ENCODE data around the gene ROPN1.
"Not testable (repeated sequence)": the region's sequence is repeated elsewhere in the genome, so short reads cannot be mapped to it uniquely, and the experiment has no call there.

The ROPN1 gene

DNA sequence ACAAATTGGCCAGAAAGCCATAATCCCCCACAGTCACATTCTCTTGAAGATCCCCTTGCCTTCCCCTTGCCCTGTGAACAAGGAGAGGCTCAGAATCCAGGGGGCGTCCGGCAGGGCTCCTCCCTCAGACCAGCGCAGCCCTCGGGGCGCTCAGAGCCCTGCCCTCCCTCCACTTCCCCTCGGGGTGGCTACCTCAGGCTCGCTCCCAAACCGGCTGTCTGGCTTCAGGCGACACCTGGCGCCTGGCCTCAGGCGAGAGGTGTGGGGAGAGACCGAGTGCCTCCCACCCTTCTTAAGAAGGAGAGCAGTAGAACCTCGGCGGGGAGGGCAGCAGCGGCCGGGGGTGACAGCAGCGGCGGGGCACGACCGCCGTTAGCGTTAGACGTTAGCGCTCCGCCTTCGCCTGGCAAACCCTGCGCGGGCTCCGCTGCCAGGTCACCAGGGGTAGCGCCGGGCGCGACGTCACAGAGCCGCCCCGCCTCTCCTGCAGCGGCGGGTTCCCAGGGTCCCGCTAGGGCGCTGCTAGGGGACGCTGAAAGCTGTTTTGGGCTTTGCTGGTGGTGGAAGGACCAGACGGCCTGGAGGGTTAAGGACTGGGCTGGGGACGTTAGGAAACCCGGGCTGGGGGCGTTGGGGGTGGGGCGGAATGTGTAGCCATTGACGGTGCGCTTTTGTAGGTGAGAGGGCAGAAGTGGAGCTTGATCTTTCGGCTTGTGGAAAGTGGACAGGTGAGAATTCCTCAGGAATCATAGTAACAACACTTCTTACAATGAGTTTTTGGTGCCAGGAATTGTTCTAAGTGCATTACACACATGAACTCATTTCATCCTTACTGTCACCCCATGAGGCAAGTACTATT is at the start of gene ROPN1:
Gene ROPN1 (minus strand): TSS at position 395 of the 859 bp plus-strand sequence. CDS start 11,643 bp downstream, outside the sequence.
- in situ Hi-C loops (cut with HindIII; ENCODE audit: low pct_ligation_motif_present, low pct_unique_long_range_greater_than_20kb, low sequenced_read_pairs) = not testable (repeated sequence)

DNA sequence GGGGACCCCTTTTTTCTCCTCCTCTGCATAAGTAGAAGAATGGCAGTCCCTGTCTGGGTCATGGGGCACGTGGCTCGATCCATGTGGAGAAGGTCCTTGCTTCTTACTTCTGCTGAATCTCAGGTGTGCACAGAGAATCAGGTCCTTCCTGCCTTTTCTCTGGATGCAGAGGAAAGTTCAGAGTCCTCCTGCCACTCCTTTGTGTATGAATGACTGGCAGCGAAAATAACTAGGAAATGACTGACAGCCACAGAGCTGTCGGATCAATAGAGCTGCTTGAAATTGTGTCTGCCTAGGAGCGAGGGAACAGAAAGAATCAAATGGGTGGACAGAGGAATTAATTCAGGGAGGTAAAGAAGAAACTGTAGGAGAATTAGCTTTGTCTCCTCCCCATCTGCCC is 49.6 kb upstream of the ROPN1 start:
- in situ Hi-C loops (cut with HindIII; ENCODE audit: low pct_ligation_motif_present, low pct_unique_long_range_greater_than_20kb, low sequenced_read_pairs) = no loop called here
- no peak for DNase-seq

More for the DNA sequence above, at the start of gene ROPN1:
- DNase-seq = not testable (repeated sequence)

DNA sequence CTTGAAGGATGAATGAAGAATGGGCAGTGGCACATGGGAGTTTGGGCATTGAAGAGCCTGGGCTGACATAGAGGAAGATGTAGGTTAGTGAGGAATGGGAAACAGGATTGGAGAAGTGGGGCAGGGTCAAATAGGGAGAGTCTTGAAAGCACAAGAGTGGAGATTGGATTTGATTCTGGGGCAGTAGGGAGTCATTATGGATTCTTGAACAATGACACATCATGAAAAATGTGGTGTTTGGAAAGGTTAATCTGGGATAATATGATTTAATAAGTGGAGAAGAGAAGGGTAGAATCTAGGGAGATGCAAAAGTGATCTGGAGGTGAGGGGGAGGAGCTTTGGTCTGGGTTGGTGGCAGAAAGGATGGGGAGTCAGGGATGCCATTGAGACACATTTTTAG is 45.4 kb upstream of the ROPN1 start:
- in situ Hi-C loops (cut with HindIII; ENCODE audit: low pct_ligation_motif_present, low pct_unique_long_range_greater_than_20kb, low sequenced_read_pairs) = no loop called here
- DNase-seq = no peak

DNA sequence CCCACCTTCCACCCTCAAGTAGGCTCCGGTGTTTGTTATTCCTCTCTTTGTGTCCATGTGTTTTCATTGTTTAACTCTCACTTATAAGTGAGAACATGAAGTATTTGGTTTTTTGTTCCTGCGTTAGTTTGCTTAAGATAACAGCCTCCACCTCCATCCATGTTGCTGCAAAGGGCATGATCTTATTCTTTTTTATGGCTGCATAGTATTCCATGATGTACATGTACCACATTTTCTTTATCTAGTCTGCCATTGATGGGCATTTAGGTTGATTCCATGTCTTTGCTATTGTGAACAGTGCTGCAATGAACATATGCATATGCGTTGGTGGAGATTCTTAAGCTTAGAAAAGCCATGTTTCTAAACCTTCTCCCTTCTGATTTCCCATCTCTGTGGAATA is 44.3 kb upstream of the ROPN1 start:
- DNase-seq; in situ Hi-C loops (cut with HindIII; ENCODE audit: low pct_ligation_motif_present, low pct_unique_long_range_greater_than_20kb, low sequenced_read_pairs): not testable (repeated sequence)

DNA sequence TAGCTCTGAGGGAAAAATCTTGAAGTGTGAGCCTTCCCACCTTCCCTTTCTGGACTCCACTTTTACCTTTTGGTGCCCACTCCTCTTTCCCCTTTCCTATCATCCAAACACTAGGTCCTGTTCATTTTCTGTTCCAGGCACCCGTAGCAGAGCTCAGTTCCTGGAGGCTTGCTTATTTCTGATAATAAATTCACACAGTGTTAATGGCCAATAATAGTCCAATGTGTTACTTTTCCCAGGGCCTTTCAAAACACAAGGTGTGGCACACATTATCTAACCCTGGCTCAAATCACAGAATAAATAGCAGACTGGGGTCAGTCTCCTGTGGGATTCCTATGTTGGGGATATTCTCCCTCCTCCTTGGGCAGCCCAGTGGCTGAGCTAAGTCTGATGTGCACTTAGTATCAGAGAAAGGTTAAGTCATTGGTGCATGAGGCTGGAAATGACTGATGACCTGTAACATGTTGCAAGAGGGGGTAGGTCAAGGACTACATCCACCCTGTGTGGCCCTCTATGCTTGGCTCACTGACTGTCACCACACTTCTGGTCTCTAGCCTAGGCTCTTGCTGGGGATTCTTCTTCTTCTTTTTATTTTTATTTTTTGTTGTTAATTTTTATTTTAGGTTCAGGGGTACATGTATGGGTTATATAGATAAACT is 43.7 kb upstream of the ROPN1 start:
- in situ Hi-C loops (cut with HindIII; ENCODE audit: low pct_ligation_motif_present, low pct_unique_long_range_greater_than_20kb, low sequenced_read_pairs) = no loop called here
- DNase-seq = no peak

DNA sequence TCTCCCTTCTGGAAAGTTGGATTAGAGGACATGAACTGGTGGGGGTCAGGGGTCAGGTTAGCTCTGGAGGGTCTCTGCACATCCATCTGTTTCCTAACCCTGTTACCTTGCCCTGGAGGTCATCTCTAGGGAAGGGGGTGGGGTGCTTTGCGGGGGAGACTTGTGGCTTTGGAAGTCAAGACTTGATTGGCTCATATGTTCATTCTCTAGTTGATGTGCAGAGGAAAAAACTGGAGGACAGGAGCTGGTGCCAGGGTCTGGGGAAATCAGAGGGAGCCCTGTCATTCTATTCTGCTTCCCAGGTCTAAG is 42.9 kb upstream of the ROPN1 start:
- in situ Hi-C loops (cut with HindIII; ENCODE audit: low pct_ligation_motif_present, low pct_unique_long_range_greater_than_20kb, low sequenced_read_pairs) = no loop called here
- no peak for DNase-seq

GRCh38 chr3:124034016-124034843 is 42.3 kb upstream of the ROPN1 start:
- in situ Hi-C loops (cut with HindIII; ENCODE audit: low pct_ligation_motif_present, low pct_unique_long_range_greater_than_20kb, low sequenced_read_pairs) = no loop called here
- DNase-seq = no peak

DNA sequence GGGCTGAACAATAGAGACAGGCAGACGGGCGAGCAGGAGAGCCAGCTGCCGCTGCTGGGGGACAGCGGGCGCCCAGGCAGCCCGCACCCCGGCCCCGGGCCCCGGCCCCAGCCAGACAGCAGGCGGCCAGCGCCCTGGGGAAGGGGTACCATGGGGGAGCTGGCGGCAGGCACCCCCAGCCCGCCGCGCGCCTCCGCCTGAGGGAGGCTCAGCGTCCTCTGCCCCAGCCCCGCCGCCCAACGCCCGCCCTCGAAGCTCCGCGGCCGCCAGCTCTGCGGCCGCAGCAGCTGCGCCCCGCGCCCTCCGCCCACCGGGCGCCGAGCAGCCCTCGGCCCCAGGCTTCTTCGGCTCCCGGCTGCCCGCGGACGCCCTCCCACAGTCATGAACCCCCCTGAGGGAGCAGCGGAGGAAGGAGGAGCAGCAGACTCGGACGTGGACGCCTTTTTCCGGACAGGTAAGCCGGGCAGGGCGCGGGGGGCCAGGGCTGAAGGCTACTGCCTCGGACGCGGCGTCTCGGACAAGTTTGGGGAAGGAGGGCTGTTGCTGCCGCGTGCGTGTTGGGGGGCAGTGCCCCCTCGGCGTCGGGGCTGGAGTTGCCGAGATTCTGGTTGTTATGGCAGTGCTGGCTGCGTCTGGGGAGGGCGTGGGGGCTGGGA is 41.6 kb upstream of the ROPN1 start, which contains the start of gene KALRN:
Gene KALRN (plus strand): TSS at position 10 of the 656 bp plus-strand sequence.
- in situ Hi-C loops (cut with HindIII; ENCODE audit: low pct_ligation_motif_present, low pct_unique_long_range_greater_than_20kb, low sequenced_read_pairs) = no loop called here
- DNase-seq = no peak

- in situ Hi-C loops (cut with HindIII; ENCODE audit: low pct_ligation_motif_present, low pct_unique_long_range_greater_than_20kb, low sequenced_read_pairs) = no loop called here
Observed at GRCh38 chr3:124032881-124033359, 41.0 kb upstream of the ROPN1 start.

DNA sequence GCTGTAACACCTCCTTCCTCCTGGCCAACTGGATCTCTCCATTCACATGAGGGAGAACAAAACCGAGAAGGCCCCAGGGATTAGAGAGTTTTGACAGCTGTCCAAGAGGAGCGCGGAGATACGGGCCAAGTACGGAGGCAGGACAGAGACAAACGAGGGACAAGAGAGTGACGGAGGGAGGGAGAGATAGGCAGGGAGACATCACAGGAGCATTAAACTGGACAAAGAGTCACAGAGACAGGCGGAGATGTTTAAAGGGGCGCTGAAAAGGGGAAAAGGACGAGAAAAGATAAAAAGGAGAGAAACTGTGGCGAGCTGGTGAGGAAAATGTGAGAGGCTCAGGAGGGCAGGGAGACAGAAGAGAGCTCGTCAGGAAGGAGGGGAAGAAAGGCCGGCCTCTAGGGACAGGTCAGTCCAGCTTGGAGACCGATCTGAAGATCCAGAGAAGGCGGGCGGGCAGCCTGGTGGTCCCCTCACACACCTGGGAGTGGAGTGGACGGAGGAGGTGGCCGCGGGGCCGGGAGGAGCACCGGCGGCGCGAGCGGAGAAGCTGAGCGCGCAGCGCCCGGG is 40.5 kb upstream of the ROPN1 start:
- in situ Hi-C loops (cut with HindIII; ENCODE audit: low pct_ligation_motif_present, low pct_unique_long_range_greater_than_20kb, low sequenced_read_pairs) = no loop called here
- DNase-seq = peak; percentile 7

More at GRCh38 chr3:124032881-124033359, 41.0 kb upstream of the ROPN1 start:
- peak; percentile 75 for DNase-seq

DNA sequence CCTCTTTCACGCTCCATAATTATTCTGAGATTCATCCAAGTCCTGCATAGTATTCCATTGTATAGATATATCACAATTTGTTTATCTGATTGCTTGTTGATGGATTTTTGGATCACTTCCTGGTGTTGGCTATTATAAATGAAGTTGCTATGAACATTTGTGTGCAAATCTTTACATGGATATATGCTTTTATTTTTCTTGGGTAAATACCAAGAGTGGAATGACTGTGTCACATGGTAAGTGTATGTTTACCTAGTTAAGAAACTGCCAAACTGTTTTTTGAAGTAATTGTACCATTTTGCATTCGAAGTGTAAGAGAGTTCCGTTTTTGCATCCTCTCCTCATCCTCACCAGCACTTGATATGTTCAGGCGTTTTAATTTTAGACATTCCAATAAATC is 34.6 kb upstream of the ROPN1 start:
- in situ Hi-C loops (cut with HindIII; ENCODE audit: low pct_ligation_motif_present, low pct_unique_long_range_greater_than_20kb, low sequenced_read_pairs) = no loop called here
- no peak for DNase-seq

GRCh38 chr3:124023531-124023930 is 31.6 kb upstream of the ROPN1 start:
- DNase-seq; in situ Hi-C loops (cut with HindIII; ENCODE audit: low pct_ligation_motif_present, low pct_unique_long_range_greater_than_20kb, low sequenced_read_pairs): not testable (repeated sequence)

DNA sequence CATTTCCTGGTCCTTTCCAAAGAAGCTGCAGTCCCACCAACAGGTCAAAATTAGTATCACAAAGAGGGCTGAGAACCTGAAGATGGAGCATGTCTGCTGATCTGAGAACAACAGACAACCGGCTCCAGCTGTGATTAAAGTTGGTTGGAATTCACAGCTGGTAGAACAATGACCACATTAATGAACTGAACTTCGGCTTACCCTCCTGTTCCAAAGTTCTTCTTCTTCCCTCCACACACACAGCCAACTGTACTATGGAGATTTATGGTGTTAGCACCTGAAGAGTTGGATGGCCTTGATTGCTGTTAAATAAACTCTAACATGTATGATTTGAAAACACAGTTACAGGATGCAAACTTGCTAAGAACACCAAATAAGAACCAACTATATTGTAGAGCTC is 27.4 kb upstream of the ROPN1 start:
- DNase-seq = no peak
- in situ Hi-C loops (cut with HindIII; ENCODE audit: low pct_ligation_motif_present, low pct_unique_long_range_greater_than_20kb, low sequenced_read_pairs) = no loop called here

- DNase-seq; in situ Hi-C loops (cut with HindIII; ENCODE audit: low pct_ligation_motif_present, low pct_unique_long_range_greater_than_20kb, low sequenced_read_pairs): not testable (repeated sequence)
Observed at GRCh38 chr3:124017502-124017901, 25.6 kb upstream of the ROPN1 start.

GRCh38 chr3:124016483-124016882 is 24.6 kb upstream of the ROPN1 start:
- peak; percentile 49 for DNase-seq

DNA sequence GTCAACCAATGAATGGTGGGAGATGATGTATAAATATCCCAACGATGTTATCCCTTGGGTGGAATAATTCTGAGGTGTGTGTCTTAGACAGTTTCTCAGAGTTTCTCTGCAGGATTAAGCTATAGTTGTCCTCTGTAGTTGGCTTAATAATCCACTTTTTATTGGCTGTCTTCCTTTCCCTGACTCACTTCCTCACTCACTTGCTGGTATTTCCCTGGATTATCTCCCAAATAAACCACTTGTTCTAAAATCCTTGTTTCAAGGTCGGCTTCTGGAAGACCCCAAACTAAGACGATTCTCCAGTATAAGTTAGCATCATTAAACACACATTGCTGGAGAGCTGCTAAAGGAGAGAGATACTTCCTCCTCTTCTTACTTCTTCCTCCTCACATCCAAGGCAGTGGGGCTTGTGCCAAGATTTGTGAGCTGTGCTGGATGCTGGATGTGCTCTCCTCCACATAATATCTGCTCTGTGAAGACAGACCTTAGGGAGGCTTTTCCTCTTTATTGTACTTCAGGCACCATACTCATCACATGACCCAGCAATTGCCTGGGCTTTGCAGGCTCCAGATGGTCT is 22.5 kb upstream of the ROPN1 start:
- no peak for DNase-seq
- in situ Hi-C loops (cut with HindIII; ENCODE audit: low pct_ligation_motif_present, low pct_unique_long_range_greater_than_20kb, low sequenced_read_pairs) = no loop called here

More at GRCh38 chr3:124016483-124016882, 24.6 kb upstream of the ROPN1 start:
- in situ Hi-C loops (cut with HindIII; ENCODE audit: low pct_ligation_motif_present, low pct_unique_long_range_greater_than_20kb, low sequenced_read_pairs) = not testable (repeated sequence)

- in situ Hi-C loops (cut with HindIII; ENCODE audit: low pct_ligation_motif_present, low pct_unique_long_range_greater_than_20kb, low sequenced_read_pairs); DNase-seq: not testable (repeated sequence)
Observed at GRCh38 chr3:124008321-124008720, 16.4 kb upstream of the ROPN1 start.

DNA sequence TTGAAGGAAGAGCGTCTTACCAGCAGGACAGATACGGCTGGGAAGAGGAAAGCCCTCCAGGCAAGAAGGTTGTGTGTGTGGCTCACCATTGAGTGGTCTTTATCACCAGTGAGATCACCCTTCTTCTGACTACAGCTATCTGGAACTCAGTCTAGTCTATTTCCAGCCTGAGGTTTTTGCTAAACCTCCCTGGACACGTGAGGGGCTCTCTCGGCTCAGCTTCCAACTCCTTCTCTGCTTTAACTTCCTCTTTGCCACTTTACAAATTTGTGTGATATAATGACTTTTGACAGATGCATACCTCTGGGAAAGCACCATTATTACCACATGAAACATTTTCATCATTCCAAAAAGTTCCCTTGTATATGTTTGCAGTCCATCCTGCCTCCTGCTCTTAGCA is 15.3 kb upstream of the ROPN1 start:
- no peak for DNase-seq
- in situ Hi-C loops (cut with HindIII; ENCODE audit: low pct_ligation_motif_present, low pct_unique_long_range_greater_than_20kb, low sequenced_read_pairs) = no loop called here
